T follicular helper cell (primary cell): ENCODE results near the gene FIG4.
A peak's percentile ranks its signal among the peaks of the same experiment; 100 is the strongest.
"Not testable (repeated sequence)": the region's sequence is repeated elsewhere in the genome, so short reads cannot be mapped to it uniquely, and the experiment has no call there.

Experiments
- DNase-seq: peaks from one replicate; pipeline ENCODE4 v3.0.0-alpha.2; 2020; ENCODE audit warnings: low read depth

The FIG4 gene

DNA sequence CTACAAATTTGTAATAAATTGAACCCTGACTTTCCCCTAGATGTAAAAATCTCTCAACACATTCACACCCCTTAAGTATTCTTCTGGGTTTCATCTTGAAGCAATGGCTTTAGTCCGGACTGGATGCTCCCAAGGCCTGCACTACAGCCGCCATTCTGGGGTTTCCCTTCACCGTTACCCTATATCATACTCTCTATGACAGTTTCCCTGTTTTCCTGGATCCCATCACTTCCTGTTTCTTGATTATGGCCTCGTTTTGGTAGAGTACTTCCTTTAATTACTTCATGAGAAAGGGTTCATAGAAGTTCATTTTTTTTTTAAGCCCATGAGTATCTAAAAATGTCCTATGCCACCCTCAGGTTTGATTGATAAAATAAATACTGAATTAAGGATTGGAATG is 11.7 kb downstream of the FIG4 start:
- DNase-seq: no peak

- peak; percentile 48 for DNase-seq
Measured at GRCh38 chr6:109705258-109705657, 14.2 kb downstream of the FIG4 start.

DNA sequence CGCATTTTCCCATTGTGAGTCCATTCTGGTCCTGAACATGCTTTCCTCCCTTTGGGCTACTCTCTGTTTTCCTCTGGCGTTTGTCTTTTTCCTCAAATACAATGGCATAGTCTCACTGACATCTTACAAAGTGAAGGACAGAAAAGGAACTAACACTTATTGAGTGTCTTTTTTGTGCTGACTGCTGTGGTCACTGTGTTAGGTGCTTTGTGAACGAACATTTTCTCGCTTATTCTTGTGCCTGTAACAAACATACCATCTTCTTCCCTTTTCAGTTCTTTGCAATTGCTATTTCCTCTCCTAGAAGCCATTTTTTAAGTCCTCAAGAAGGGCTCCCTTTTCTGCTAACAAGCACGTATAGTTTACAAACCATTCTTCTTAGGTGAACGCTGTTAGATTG is 15.4 kb downstream of the FIG4 start:
- DNase-seq: no peak

DNA sequence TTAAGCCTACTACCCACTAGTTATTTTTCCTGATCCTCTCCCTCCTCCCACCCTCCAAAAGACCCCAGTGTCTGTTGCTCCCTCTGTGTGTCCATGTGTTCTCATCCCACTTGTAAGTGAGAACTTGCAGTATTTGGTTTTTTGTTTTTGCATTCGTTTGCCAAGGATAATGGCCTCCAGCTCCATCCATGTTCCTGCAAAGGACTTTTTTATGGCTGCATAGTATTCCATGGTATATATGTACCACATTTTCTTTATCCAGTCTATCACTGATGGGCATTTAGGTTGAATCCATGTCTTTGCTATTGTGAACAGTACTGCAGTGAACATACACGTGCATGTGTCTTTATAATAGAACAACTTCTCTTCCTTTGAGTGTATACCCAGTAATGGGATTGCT is 17.0 kb downstream of the FIG4 start:
- not testable (repeated sequence) for DNase-seq

- DNase-seq: no peak
Measured at GRCh38 chr6:109713097-109713496, 22.0 kb downstream of the FIG4 start.

DNA sequence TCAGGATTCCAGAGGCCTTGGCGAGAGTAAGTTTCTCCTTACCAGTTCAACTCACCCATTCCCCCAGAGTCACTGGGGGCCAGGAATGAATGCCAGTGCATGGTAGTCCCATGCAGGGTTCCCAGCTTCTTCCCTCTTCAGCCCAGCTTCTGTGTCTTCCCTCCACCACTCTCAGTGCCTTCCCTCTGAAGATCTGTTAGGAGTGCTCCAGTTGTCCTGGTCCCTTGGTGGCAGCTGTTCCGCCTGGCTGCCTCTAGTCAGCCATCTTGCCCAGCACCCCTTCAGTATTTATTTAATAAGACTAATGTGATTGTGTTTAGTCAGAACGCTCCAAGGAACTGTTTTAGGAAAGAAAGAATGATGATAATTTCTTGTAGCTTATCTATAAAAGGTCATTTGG is 23.1 kb downstream of the FIG4 start:
- no peak for DNase-seq

DNA sequence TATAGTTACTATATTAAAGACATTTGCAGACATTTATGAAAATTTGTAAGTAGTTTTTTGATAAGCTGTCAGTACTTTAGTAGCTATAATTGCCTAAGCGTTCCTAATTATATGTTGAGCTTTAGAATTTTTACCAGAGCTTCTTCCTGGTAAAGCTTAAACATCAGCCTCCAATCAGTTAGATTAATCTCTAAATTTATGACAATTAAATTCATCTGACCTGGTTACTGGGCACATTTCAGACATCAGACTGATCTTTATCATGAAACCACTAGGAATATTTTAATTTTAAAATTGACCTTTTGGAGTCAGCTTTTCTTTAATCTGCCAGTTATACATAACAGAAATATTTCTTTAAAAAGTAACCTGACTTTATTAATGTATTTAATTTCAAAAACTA is 23.5 kb downstream of the FIG4 start:
- no peak for DNase-seq

GRCh38 chr6:109715616-109716015 is 24.5 kb downstream of the FIG4 start:
- DNase-seq: no peak

DNA sequence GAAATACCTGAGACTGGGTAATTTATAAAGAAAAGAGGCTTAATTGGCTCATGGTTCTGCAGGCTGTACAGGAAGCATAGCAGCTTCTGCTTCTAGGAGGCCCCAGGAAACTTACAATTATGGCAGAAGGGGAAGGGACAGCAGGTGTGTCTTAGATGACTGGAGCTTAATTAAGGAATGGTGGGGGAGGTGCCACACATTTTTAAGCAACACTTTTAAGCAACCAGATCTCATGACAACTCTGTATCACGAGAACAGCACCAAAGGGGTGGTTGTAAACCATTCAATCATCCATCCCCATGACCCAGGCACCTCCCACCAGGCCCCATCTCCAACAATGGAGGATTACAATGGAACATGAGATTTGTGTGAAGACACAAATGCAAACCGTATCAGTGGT is 26.9 kb downstream of the FIG4 start:
- DNase-seq: no peak

- no peak for DNase-seq
Measured at GRCh38 chr6:109718991-109719390, 27.9 kb downstream of the FIG4 start.

- DNase-seq: no peak
Measured at GRCh38 chr6:109720311-109720710, 29.2 kb downstream of the FIG4 start.

DNA sequence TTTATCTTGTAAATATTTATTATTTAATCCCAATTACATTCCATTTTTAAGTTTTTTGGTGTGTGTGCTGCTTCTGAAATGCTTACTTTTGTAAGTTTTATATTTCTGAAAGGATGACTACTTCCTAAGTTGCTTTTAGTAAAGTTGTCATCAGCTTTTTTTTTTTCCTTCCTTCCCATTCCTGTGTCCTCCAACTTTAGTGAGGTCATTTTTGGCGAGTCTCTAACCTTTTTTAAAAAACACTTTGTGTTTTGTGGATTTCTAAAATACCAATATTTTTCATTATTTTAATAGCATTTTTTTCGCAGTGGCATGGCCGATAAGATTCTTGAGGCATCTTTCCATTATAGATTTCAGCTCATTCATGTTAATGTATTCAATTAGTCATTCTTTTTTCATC is 30.9 kb downstream of the FIG4 start:
- no peak for DNase-seq

- no peak for DNase-seq
Measured at GRCh38 chr6:109722564-109723254, 31.6 kb downstream of the FIG4 start.

DNA sequence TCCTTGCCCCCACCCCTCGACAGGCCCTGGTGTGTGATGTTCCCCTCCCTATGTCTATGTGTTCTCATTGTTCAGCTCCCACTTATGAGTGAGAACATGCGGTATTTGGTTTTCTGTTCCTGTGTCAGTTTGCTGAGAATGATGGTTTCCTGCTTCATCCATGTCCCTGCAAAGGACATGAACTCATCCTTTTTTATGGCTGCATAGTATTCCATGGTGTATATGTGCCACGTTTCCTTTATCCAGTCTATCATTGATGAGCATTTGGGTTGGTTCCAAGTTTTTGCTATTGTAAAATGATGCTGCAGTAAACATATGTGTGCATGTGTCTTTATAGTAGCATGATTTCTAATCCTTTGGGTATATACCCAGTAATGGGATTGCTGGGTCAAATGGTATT is 34.2 kb downstream of the FIG4 start:
- not testable (repeated sequence) for DNase-seq

- no peak for DNase-seq
Measured at GRCh38 chr6:109736273-109737025, 45.4 kb downstream of the FIG4 start.

DNA sequence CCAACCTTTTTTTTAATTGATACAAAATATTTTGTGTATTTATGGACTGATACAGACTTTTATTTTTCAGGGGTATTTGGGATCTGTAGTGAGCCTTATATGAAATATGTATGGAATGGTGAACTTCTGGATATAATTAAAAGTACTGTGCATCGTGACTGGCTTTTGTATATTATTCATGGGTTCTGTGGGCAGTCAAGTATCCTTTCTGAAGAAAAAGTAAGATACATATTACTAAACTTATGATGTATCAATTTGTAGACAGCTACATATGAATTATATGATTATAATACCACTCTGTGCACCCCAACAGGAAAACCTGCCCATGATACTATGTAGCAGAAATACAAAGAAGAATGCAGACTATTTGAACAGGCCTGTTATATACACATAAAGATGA is 47.2 kb downstream of the FIG4 start:
- no peak for DNase-seq

GRCh38 chr6:109738667-109739066 is 47.6 kb downstream of the FIG4 start:
- DNase-seq: no peak

GRCh38 chr6:109739686-109740085 is 48.6 kb downstream of the FIG4 start:
- no peak for DNase-seq

DNA sequence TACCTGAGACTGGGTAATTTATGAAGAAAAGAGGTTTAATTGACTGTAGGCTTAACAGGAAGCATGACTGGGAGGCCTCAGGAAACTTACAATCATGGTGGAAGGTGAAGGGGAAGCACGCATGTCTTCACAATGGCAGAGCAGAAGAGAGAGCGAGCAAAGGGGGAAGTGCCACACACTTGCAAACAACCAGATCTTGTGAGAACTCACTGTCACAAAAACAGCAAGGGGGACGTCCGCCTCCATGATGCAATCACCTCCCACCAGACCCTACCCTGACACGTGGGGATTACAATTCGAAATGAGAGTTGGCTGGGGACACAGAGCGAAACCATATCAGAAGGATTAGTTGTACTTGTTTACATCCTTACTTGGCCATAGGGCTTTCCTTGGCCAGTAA is 49.7 kb downstream of the FIG4 start:
- no peak for DNase-seq

GRCh38 chr6:109743739-109744138 is 52.6 kb downstream of the FIG4 start:
- no peak for DNase-seq

DNA sequence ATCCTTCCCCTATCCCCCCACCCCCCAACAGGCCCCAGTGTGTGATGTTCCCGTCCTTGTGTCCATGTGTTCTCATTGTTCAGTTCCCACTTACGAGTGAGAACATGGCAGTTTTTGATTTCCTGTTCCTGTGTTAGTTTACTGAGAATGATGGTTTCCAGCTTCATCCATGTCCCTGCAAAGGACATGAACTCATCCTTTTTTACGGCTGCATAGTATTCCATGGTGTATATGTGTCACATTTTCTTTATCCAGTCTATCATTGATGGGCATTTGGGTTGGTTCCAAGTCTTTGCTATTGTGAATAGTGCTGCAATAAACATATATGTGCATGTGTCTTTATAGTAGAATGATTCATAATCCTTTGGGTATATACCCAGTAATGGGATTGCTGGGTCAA is 53.7 kb downstream of the FIG4 start:
- DNase-seq: not testable (repeated sequence)

DNA sequence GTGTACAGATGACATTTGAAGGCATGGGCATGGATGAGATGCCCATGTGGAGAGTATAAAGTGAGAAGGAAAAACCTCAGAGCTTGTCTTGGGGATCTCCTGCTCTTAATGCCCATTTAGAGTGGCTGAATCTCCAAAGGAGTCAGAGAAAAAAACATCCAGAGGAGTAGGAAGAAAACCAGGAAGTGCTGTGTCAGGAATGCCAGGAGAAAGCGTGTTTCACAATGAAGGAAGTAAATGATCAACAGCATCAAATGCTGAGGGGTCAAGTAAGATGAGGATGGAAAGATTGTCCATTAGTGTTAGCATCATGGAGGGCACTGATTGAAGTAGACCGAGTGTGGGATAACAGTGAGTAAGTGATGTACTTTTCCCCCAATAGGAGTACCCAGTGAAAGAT is 56.1 kb downstream of the FIG4 start:
- DNase-seq: no peak

DNA sequence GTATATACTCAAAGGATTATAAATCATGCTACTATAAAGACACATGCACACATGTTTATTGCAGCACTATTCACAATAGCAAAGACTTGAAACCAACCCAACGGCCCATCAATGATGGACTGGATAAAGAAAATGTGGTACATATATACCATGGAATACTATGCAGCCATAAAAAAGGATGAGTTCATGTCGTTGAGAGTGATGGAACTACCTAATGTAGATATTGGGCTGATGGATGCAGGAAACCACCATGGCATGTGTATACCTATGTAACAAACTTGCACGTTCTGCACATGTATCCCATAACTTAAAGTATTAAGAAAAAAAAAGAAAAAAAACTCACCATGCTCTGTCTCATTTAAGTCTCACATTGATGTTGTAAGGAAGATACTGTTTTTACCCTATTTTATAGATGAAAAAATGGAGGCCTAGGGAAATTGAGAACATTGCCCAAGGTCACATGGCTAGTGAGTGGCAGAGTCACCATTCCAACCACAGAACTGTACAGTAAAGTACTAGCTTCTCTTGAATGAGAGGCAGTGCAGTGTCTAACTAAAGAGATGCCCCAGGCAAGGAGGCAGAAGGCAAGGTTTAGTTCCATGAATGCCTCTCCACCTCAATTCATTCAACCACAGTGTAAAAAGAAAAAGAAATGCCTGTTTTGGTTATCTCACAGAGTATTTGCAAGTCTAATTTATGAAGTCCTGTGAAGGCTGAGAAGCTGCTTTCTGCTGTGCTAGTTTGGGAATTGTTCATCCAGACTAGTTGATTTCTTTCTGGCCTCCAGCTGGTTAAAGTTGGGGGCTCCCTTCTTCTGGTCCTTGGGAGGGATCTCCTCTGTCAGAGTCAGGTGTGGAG is 68.2 kb downstream of the FIG4 start:
- DNase-seq: no peak
